ENCODE data around the gene RCAN3. TPM values are rescaled to one million over a fixed set of nuclear protein-coding genes. Genes with fewer than 3 reads are reported as not detected.
A peak's percentile ranks its signal among the peaks of the same experiment; 100 is the strongest.

RCAN3 gene
- total and polyA plus RNA-seq, 2 of the 4 experiments (the other 2 are of a cell fraction), result 4.0 to 5.9 TPM

DNA sequence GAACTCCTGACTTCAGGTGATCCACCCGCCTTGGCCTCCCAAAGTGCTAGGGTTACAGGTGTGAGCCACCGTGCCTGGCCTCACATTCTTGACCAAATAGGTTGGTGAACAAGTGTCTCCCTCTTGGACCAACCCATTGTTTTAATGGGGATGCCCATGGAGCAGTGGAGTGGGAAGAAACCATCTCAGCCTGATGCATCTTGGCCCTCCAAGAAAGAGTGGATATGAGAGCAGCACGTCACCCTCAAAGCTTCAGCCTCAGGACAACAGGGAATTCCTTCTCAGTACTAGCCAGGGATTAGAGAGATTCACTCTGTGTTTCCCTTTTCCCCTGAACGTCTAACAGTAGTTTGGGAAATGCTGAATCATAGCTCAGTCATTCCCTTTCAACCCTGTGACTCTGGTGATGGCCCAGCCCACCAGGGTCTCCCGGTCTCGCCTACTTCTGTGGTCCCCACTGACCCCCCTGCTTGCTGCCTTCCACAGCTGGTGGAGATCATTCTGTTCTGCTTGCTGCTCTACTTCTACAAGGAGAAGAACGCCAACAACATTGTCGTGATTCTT lies 49.6 kb upstream of the RCAN3 start:
- WGBS, 2 experiments (ENCODE audit: extremely low coverage in 2 of 2, insufficient read length in 1 of 2), result 83% methylated on average over 1 of the region's 8 CpGs; no CpG with 5 or more reads in 1 of the 2 experiments
- H3K27me3 ChIP-seq (ENCODE audit: control insufficient read depth, insufficient read depth, low read length), result no peaks in the 10 kb centered on the region
- TF ChIP-seq RCOR1 (IDR thresholded peaks at IDR 0.05; ENCODE audit: insufficient replicate concordance, low read length) (no peak), CHD1 (IDR thresholded peaks at IDR 0.05; ENCODE audit: low read depth, low read length) (no peak), POLR2A (IDR thresholded peaks at IDR 0.05; ENCODE audit: low read depth, low read length) (no peak), FOS (IDR thresholded peaks at IDR 0.05; ENCODE audit: low read depth, low read length) (no peak), SMC3 (IDR thresholded peaks at IDR 0.05; ENCODE audit: low read depth, low read length) (no peak), MAFK (IDR thresholded peaks at IDR 0.05; ENCODE audit: low read depth, low read length) (no peak), RAD21 (IDR thresholded peaks at IDR 0.05; ENCODE audit: low read length) (no peak), CEBPB (IDR thresholded peaks at IDR 0.05; ENCODE audit: low read depth, low read length) (no peak), RFX5 (IDR thresholded peaks at IDR 0.05; ENCODE audit: low read depth, low read length) (no peak), BHLHE40 (IDR thresholded peaks at IDR 0.05; ENCODE audit: low read depth, low read length) (no peak), MXI1 (IDR thresholded peaks at IDR 0.05; ENCODE audit: borderline replicate concordance, low read depth, low read length) (no peak), MAZ (IDR thresholded peaks at IDR 0.05; ENCODE audit: borderline replicate concordance, low read depth, low read length) (no peak), NFE2L2 (IDR thresholded peaks at IDR 0.05; ENCODE audit: low read depth, low read length) (no peak)
- TF ChIP-seq, protein P1, sequence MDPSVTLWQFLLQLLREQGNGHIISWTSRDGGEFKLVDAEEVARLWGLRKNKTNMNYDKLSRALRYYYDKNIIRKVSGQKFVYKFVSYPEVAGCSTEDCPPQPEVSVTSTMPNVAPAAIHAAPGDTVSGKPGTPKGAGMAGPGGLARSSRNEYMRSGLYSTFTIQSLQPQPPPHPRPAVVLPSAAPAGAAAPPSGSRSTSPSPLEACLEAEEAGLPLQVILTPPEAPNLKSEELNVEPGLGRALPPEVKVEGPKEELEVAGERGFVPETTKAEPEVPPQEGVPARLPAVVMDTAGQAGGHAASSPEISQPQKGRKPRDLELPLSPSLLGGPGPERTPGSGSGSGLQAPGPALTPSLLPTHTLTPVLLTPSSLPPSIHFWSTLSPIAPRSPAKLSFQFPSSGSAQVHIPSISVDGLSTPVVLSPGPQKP (IDR thresholded peaks at IDR 0.05; ENCODE audit: borderline replicate concordance, low read depth, low read length), result no peak
- TF ChIP-seq, protein P2, sequence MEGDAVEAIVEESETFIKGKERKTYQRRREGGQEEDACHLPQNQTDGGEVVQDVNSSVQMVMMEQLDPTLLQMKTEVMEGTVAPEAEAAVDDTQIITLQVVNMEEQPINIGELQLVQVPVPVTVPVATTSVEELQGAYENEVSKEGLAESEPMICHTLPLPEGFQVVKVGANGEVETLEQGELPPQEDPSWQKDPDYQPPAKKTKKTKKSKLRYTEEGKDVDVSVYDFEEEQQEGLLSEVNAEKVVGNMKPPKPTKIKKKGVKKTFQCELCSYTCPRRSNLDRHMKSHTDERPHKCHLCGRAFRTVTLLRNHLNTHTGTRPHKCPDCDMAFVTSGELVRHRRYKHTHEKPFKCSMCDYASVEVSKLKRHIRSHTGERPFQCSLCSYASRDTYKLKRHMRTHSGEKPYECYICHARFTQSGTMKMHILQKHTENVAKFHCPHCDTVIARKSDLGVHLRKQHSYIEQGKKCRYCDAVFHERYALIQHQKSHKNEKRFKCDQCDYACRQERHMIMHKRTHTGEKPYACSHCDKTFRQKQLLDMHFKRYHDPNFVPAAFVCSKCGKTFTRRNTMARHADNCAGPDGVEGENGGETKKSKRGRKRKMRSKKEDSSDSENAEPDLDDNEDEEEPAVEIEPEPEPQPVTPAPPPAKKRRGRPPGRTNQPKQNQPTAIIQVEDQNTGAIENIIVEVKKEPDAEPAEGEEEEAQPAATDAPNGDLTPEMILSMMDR (conservative IDR thresholded peaks at IDR 0.05; ENCODE audit: low read depth, low read length), result no peak
- TF ChIP-seq, protein P3, sequence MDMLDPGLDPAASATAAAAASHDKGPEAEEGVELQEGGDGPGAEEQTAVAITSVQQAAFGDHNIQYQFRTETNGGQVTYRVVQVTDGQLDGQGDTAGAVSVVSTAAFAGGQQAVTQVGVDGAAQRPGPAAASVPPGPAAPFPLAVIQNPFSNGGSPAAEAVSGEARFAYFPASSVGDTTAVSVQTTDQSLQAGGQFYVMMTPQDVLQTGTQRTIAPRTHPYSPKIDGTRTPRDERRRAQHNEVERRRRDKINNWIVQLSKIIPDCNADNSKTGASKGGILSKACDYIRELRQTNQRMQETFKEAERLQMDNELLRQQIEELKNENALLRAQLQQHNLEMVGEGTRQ (IDR thresholded peaks at IDR 0.05; ENCODE audit: low read depth, low read length), result no peak
- H3K18ac ChIP-seq (ENCODE audit: low read depth, low read length), result no peak overlapping the region
- H3K14ac ChIP-seq (replicated peaks; ENCODE audit: low read depth, low read length), result no peak overlapping the region
- no peak overlapping the region for H4K5ac ChIP-seq (ENCODE audit: low read depth, low read length)
- H4K91ac ChIP-seq (ENCODE audit: insufficient read depth, low read depth, low read length), result no peak overlapping the region
- in situ Hi-C loops (cut with MboI; ENCODE audit: low sequenced_read_pairs) (no loop called here), intact Hi-C loops (cut with micrococcal nuclease) (no loop called here), dilution Hi-C loops (cut with HindIII; ENCODE audit: low sequenced_read_pairs, unreplicated experiment) (no loop called here)
- H3K23ac ChIP-seq (ENCODE audit: low read depth, low read length), result no peak overlapping the region
- no peak overlapping the region for H2BK120ac ChIP-seq (ENCODE audit: low read depth, low read length)
- H4K8ac ChIP-seq (ENCODE audit: low read depth in 2 of 2, low read length in 2 of 2), result no peak overlapping the region
- CTCF ChIA-PET, result interaction anchor here (1.2 kb wide), 1 partner anchor 10 kb away, joined by 4 read pairs; no protein-coding TSS in a partner anchor
- H2BK5ac ChIP-seq (ENCODE audit: low read depth, low read length, poor library complexity, severe bottlenecking), result no peak overlapping the region
- POLR2A ChIA-PET (ENCODE audit: unreplicated experiment), result no interaction called here
- H3K9ac ChIP-seq (ENCODE audit: low read depth, low read length), result no peak overlapping the region
- H3K79me1 ChIP-seq (ENCODE audit: low read depth in 1 of 2, low read length in 2 of 2), result no peaks in the 10 kb centered on the region; a peak in 2 of 4 replicates
- no peak overlapping the region for H3K4me2 ChIP-seq (ENCODE audit: low read depth, low read length)
- H2BK15ac ChIP-seq (ENCODE audit: low read depth, low read length), result no peak overlapping the region
- no TSS peak for BruUV-seq (replicated peaks)
- no peak overlapping the region for H2AK5ac ChIP-seq (ENCODE audit: low read depth, low read length)
- H3K27ac ChIP-seq (ENCODE audit: insufficient read depth, low read length), result no peak overlapping the region
- H3K9me1 ChIP-seq (ENCODE audit: insufficient read depth, low read length), result peaks cover 11% of the 10 kb centered on the region; the same call in 1 of the 2 replicates
- H3K4me1 ChIP-seq (ENCODE audit: control insufficient read depth, insufficient read depth, low read length), result no peaks in the 10 kb centered on the region
- H3K4ac ChIP-seq (ENCODE audit: low read depth, low read length), result no peak overlapping the region
- no peak overlapping the region for H2AK9ac ChIP-seq (replicated peaks; ENCODE audit: low read depth, low read length, poor library complexity)
- no peak overlapping the region for H3K4me3 ChIP-seq (ENCODE audit: insufficient read depth, low read depth, low read length)
- H2BK20ac ChIP-seq (ENCODE audit: low read depth, low read length), result no peak overlapping the region
- no peak overlapping the region for H3K56ac ChIP-seq (ENCODE audit: extremely low read depth, insufficient read depth, low read length)
- peaks cover 43% of the 10 kb centered on the region for H3K36me3 ChIP-seq (ENCODE audit: control insufficient read depth, insufficient read depth, low read length)
- no peaks in the 10 kb centered on the region for H3K9me3 ChIP-seq (ENCODE audit: control insufficient read depth, insufficient read depth, low read length)
- H2AFZ ChIP-seq (replicated peaks; ENCODE audit: low read length, poor library complexity), result peak overlapping the region; percentile 18
- DNase-seq, result peak; percentile 7
- no peaks in the 10 kb centered on the region for H4K20me1 ChIP-seq (ENCODE audit: insufficient read depth, low read length)
- no peak for ATAC-seq (ENCODE audit: low read depth)

All from IMR-90 (cell line).